NCI-H2029 (cell line): ENCODE measurements around the gene ST6GALNAC2.

Experiments
- DNase-seq: peaks from one replicate; lab custom pipeline; 2025; lab: John Stamatoyannopoulos, UW

ST6GALNAC2 gene

DNA sequence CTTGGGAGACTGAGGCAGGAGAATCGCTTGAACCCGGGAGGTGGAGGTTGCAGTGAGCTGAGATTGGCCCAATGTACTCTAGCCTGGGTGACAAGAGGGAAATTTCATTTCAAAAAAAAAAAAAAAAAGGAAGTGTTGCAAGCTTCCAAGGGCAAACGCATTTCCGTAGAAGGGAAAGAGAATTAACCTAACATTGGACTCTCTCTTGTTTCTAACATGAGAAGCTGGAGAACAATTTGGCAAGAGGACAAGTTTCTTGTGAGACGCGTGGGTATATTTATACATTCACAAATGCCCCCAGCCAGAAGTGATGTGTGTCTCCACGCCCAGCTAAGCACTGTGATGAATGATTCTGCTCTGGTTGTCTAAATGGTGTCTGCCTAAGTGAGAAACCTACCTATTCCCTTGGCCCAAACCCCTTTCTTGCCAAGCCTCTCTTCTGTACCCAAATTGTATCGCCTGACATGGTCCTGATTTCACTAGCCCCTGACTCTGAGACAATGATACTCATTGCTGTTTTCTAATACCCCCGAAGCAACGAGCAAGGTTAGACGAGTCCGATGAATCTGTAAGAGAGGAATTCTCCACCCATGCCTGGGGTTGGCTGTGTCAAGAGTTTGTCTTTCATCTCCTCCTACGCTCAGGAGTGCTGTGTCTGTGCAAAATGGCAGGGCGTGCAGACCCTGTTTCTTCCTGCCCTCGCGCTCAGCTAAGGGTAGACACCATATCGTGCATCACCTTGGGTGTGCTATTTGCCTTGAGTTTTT is 14.2 kb upstream of the ST6GALNAC2 start:
- no peak for DNase-seq

DNA sequence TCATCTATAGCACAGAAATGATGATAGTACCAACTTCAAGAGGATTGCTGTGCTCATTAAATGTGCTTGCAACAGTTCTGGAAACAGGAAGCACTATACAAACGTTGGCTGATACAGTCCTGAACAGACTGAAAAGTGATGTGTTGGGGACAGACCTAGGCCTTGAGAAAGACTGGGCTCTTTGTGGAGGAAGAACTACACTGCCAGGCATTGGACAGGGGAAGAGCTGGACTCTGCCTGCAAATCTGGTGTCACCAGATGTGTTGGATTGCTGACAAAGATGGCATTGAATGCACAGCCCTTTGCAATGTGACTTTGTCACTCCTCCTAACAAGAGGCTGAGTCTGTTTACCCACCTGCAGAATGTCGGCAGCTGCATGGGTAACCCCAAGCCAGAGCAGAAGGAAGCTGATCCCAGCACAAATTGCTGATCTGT is 12.4 kb upstream of the ST6GALNAC2 start:
- DNase-seq = peak; percentile 46

DNA sequence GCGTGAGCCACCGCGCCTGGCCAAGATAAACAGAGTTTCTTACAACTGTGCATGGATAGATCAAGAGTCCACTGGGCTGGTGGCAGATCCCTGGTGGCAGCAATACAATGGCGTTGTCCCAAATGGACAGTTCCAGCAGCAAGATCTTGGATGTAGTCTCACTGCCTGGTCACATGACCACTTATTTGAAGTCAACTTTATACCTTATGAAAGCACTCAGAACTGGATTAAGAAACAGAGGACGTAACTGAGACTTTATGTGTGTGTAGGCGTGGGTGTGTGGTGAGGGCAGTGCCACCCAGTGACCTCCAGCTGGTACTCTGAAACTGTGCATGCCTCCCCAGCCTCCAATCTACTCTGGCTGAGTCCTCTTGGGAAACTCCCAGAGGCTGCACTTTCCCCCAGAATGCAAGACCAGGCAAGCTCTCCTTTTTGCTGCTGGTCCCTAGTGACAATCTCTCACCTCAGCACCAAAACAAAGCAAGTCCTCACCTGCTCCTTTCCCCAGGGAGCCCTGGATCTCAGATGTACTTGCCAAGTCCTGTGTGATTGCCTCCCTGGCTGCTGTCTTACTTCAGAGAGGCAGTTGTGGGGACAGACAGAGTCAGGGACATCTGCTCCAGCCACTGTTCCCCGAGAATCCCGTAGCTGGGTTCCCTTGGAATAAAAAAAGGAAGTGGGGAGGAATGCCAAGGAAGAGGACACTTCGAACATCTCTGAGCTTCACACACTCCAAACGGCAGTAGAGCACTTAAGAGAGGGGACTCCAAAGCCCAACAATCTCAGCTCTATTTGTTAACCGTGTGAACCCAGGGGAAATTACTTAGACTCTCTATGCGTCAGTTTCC is 11.7 kb upstream of the ST6GALNAC2 start:
- peak; percentile 6 for DNase-seq

DNA sequence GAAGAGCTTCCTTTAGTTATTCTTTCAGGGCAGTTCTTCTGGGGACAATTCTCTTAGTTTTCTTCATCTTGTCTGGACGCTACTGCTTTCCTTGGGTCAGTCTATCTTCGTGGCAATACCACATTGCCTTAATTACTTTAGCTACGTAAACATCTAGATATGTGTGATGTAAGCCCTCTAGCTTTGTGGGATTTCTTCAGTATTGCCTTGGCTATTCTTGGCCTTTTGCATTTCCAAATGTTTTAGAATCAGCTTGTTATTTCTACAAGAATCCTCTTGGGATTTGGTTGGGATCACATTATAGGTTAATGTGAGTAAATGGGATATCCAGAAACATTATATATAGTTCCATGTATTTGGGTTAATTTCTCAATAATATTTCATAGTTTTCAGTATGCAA is 9.0 kb upstream of the ST6GALNAC2 start:
- no peak for DNase-seq

DNA sequence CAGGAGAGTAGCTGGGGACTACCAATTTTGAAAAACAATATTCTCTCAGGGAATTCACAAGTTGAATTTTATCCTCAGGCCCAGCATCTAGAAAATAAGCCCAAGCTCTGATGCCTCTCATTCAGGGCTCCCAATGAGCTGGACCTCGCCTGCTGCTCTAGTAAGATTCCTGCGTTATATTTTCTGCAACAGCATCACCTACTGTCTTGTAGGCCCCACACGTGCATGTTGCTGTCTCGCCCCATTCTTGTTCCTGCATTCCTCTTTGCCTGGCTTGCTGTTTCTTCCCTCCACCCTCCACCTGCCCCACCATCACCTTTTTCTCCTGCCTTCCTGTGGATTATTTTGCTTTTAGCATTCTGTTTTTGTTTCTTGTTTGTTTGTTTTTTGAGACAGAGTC is 8.3 kb upstream of the ST6GALNAC2 start:
- DNase-seq = no peak

DNA sequence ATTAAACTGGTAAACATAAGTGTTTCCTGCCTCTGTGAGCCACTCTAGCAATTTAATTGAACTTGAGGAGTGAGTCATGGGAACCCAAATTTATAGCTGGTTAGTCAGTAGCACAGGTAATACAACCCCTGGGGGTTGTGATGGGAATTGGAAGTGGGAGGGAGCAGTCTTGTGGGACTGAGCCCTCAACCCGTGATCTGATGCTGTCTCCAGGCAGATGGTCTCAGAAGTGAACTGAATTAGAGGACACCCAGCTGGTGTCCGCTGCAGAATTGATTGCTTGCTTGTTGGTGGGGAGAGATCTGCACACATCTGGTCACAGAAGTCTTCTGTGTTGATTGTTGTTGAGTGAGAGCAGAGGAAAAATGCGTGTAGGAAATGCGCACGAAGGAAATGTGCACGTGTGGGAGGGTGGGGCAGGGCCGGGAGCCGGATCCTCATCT is 7.7 kb upstream of the ST6GALNAC2 start:
- no peak for DNase-seq

DNA sequence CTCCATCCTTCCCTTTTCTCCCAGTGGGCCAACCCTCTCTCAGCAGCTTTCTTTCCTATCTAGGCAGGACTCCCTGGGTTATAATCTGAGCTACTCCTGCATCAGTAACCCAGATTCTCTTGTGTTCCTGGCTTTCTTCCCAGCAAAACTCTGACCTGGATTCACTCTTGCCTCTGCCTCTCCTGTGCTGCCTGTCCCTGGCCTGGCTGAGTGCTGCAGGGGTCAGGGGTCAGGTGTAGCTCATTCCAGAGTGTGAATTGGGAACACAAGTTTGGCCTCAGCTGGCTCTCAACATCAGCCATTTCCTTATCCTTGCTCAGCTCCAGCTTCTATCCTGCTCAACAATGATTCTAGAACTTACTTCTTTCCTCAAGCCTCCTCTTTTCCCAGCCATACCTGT is 2.5 kb upstream of the ST6GALNAC2 start:
- no peak for DNase-seq

DNA sequence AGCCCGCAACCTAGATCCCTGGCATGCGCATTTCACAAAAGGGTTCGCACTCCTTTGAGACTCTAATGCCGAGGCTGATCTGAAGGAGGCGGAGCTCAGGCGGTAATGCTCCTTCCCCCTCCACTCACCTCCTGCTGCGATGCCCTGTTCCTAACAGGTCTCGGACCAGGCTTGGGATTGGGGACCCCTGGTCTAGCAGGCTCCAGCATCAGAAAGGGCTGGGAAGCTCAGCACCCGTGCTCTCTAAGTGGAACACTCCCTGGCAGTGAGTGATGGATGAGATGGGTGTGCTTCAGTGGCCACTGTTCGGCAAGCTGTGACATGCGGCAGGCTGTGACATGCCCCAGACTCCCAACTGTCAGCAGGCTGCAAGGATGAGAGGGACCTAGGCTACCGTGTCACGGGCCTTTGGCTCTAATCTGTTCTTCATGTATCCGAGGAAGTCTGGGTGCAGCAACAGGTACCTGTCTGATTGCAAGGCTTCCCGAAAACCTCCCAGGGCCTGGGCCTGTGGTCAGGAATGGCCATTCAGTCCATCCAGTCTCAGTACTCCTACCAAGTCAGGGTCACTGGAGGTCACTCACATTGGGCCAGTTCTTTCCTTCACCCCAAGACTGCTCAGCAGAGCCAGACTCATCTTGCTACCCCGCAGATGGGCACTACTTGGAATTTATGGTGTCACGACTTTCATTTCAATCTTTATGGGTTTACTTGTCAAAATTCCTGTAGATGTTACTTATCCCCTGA is 1.3 kb upstream of the ST6GALNAC2 start:
- DNase-seq = no peak

DNA sequence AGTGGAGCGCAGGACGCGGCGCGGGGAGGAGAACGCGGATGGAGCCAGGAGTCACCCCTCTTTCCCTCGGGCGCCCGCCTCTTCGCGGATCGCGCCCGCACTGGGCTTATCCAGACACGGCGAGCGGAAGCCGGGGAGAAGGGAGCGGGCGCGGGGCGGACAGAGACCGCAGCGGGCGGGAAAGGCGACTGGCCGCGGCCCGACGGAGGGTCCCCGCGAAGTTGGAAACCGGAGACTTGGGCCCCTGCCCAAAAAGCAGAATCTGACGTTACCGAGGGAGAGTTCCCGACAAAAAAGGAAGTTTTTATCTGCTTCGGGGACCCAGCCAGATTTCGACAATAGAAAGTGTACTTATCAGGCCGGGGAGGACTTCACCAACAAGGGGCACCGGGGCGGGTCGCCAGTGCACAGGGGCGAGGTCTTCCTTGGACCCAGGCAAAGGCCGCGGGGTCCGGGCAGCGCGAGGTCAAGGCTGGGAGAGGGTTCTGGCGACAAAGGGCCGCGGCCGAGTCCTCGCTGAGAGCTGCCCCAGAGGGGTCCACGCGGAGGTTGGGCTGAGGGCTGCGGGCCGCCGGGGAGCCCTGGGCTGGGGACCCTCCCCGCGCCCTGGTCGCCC is 519 bp downstream of the ST6GALNAC2 start:
- no peak for DNase-seq

DNA sequence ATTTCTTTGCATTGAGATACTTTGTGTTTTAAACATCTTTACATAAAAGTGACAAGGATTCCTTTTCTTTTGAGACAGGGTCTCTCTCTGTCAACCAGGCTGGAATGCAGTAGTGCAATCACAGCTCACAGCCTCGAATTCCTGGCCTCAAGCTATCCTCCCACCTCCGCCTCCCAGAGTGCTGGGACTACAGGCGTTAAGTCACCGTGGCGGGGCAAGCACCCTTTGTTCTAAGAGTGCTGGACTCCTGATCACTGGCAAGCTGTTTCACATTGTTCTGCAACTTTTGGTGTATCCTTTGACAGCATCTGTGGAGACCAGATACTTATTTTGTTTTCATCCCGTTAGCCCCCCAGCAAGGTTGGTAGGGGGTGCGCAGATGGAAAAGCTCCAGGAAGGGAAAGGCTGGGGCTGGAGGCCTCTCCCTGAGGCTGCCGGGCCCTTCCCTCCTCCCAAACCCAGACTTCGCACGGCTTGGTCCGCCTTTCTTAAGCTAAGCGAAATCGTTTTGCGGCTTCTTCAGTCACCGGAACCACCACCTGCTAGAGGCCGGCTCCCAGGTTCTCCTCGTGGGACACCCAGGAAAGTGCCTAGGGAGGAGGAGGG is 1.1 kb downstream of the ST6GALNAC2 start:
- no peak for DNase-seq

DNA sequence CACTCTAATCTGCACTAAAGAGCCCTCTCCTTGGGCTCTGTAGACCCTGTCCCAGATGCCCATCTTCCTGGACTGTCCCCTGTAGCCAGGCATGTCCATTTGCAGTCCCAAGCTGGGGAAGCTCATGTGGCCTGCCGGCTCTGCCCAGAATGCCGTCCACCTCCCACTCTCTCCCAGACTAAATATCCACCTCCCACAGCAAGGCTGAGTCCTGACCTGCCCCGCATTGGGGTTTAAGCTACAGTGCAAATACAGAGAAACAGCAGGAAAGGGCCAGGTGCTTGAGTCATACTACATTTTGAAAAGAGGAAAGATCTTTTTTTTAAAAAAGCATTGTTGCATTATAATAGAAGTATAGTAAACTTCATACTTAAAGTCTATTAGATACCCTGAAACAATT is 3.0 kb downstream of the ST6GALNAC2 start:
- DNase-seq = no peak

DNA sequence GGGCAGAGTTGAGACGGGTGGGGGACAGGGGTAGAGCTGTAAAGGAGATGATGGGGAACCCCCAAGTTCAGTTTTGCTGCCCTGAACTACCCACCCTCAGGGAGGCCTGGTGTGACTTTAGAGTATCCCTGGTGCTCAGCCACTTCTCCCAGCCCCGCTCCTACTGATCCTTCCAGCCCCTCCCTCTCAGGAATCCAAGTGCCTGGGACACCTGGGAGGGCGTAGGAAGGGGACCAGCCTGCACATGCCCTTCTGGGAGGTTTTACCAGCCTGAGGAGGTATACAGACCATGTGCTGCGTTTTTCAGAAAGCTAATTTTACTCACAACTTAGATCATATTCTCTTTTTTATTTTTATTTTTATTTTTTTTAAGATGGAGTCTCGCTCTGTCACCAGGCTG is 4.1 kb downstream of the ST6GALNAC2 start:
- no peak for DNase-seq

DNA sequence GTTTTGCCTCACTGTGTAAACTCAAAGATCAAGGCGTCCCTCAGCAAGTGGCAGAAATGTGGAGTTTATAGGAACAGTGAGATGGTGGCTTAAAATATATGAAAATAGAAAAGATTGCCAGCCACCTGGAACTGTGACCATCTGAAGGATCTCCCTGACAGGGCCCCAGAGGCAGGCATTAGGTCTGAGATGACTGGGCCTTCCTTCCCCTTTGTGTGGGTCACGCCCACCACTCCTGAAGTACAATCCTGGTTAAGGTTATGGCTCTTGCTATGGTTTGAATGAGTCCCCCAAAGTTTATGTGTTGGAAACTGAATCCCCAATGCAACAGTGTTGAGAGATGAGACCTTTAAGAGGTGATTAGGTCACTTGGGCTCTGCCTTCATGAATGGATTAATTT is 6.4 kb downstream of the ST6GALNAC2 start:
- no peak for DNase-seq

DNA sequence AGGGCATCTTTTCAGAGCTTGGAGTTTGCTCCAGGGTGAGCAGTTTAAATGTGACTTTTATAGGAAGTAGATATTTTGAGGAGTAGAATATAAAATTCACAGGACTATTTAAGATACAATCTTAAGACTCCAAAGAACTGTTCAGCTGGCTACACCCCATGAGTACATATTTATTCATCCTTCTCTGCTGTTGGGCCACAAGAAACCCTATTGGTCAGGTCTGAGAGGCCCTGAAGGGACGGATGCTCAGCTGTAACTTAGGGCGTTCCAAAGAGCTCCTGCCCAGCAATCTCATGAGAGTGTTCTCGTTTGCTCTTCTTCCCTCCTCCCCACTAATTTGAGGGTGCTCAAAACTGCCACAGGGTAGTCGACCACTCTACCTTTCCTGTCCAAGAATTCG is 7.3 kb downstream of the ST6GALNAC2 start:
- DNase-seq = no peak

DNA sequence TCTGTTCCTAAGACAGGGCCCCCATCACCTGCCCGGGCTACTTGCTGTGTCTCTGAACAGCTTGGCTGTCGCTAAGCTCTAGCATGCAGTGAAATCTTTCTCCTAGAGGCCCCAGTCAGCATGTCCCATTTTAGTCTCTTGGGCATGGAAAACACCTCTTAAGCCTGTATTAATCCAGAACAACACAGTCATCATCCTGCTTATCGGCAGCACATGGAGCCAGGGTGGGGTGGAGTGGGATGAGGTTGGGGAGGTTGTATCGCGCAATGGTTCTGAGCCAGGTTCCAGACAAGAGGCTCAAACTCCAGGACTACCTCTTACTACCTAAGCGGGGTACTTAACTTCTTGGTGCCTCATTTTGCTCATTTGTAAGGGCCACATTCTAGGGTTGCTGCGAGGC is 7.8 kb downstream of the ST6GALNAC2 start:
- DNase-seq = no peak

DNA sequence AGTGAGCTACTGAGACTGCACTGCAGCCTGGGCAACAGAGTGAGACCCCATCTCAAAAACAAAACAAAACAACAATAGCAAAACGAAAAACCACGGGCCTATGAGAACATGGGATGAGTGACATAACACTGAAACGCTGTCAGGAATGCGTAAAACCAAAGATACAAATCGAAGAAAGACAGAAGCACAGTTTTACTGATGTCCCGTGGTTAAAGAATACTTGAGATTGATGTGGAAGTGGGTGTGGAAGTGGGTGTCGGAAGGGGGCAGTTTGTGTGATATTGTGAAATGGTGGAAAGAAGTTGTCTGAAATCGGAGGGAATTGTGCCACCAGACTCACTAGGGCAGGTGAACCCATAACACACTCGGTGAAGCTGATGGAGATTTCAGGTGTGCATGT is 9.5 kb downstream of the ST6GALNAC2 start:
- no peak for DNase-seq

DNA sequence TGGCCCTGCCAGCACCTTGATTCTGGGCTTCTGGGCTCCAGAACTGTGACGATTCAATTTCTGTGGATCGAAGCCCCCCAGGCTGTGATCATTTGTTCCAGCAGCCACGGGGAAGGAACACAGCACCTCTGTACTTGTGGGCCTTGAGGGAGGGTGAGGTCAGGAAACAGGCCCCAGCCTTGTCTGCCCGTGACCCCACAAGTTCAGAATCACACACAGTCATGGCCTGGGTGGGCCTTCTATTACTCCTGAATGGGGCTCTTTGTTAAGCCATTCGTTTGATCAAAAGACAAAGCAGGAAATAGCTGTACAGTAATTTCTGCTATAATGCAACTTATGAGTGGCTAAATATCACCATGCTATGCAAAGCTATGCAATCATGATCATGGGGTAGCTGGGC is 10.1 kb downstream of the ST6GALNAC2 start:
- no peak for DNase-seq

DNA sequence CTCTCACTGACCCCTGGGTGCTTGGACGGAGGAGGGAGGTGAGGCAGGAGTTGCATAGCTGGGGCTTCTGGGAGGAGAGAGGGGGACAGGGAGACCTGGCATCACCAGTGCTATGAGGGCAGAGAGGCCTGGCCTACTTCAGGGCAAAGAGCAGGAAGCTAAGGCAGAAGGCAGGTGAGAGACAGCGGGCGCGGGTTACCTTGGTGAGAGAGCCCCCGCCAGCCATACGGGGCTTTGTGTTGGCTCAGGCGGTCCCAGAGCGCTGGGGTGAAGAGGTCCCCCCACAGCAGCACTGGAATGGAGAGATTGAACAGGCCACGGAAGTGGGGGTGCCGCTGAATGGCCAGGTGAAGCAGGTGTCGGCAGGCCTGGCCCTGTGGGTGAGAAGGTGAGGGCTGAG is 11.5 kb downstream of the ST6GALNAC2 start:
- no peak for DNase-seq

DNA sequence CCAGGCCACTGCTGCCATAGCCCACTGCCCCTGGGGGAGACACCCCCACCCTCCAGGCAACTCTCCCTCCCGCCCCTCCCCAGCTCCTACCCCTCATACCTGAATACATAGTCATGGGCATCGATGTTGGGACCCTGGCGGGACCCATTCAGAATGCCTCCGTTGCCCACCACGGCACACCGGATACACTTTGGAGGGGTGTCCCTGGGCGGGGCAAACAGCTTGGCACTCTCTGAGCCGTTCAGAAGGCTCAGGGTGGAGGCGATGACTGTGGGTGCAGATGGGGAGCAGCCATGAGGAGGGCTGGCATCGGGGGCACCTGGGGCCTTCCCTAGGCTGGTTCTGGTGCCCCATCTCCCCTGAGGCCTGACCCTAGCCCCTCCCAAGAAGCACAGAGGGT is 12.6 kb downstream of the ST6GALNAC2 start:
- DNase-seq = no peak

DNA sequence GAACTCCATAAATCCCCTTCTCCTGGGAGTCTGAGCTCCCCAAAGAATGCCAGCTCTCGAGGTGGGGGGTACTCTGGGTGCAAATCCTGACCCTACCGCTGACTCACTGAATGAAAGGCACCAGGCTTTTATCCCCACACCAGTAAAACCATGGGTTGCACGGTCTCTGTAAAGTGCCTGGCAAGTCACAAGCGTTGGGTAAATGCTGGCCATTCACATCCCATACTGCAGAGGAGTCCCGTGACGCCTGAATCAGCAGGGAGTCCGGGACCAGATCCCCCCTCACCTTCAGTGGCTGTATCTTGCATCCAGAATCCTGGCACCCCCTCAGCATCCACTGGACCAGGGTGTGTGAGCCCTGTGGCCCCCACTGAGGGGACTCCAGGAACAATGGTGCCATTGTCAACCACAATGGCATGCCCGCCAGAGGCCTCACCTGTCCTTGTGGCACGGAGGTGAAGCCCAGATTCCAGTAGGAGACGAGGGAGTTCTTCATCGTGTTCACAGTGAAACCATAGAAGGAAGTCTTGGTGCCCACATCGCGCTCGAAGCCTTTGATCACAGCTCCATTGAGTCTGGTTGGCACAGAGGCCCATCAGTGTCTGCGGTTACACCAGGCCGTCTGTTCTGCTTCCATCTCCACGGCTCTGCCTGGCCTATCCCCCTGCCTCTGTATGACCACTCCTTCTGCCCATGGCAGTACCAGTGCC is 13.3 kb downstream of the ST6GALNAC2 start:
- no peak for DNase-seq

DNA sequence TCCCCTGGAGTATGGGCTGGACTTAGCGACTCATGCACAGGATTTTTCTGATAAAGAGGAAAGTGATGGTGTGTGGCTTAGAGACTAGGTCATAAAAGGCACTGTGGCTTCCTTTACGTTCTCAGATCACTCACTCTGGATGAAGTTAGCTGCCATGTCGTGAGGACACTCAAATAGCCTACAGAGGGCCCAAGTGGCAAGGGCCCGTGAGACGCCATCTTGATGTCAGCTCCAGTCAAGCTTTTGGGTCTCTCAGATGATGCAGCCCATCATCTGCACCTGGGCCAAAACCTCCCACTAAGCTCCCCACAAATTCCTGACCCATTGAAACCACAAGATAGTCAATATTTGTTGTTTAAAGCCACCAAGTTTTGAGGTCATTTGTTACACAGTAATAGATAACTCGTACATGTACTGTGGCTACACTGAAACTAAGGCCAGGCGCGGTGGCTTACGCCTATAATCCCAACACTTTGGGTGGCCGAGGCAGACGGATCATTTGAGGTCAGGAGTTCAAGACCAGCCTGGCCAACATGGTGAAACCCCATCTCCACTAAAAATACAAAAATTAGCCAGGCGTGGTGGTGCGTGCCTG is 14.7 kb downstream of the ST6GALNAC2 start:
- no peak for DNase-seq
